H1 (cell line): ENCODE measurements around the gene RUNX1. TPM values are rescaled to one million over a fixed set of nuclear protein-coding genes. Genes with fewer than 3 reads are reported as not detected.

Source experiments
- CTCF ChIA-PET: fragments of 300-600 bp; sonication (Branson Sonifier 250); formaldehyde crosslinking; loops from one replicate; lab custom pipeline; 2021; ENCODE audit not compliant: partially characterized antibody; lab: Charles Lee
- POLR2A ChIA-PET: fragments of 300-600 bp; sonication (Branson Sonifier 250); formaldehyde crosslinking; loops from one replicate; lab custom pipeline; 2021; ENCODE audit warnings: inconsistent platforms; ENCODE audit not compliant: partially characterized antibody; lab: Charles Lee
- DNase-seq, 2 experiments: peaks; one replicate each; pipeline versions ENCODE4 v3.0.0 to v3.0.0-alpha.2; 2010 to 2022; ENCODE audit warnings: low spot score in 2 of 2, low read depth in 1 of 2, mixed read lengths in 1 of 2
- FAIRE-seq: peaks from 2 replicates; lab custom pipeline; 2011; peaks lifted over from hg19 to GRCh38; lab: Jason Lieb, UNC
- H2AFZ ChIP-seq: 2 replicates; pipeline ENCODE4 v1.8.1; 2012; ENCODE audit warnings: low read length, inconsistent platforms
- H2AK5ac ChIP-seq: 2 replicates; pipeline ENCODE4 v1.6.1; 2013; ENCODE audit warnings: low read depth, low read length
- H2BK120ac ChIP-seq: replicated peaks from 2 replicates; pipeline ENCODE3; 2013; ENCODE audit warnings: low read depth, low read length, inconsistent platforms
- H2BK12ac ChIP-seq: 2 replicates; pipeline ENCODE4 v1.6.1; 2013; ENCODE audit warnings: low read depth, low read length
- H2BK15ac ChIP-seq: 2 replicates; pipeline ENCODE4 v1.6.1; 2013; ENCODE audit warnings: low read length
- H2BK20ac ChIP-seq: 2 replicates; pipeline ENCODE4 v1.6.1; 2013; ENCODE audit warnings: low read length
- H2BK5ac ChIP-seq: 2 replicates; pipeline ENCODE4 v1.6.1; 2013; ENCODE audit warnings: low read depth, low read length
- H3K14ac ChIP-seq: 2 replicates; pipeline ENCODE4 v1.6.1; 2013; ENCODE audit warnings: inconsistent platforms; ENCODE audit not compliant: insufficient read length
- H3K18ac ChIP-seq: 2 replicates; pipeline ENCODE4 v1.6.1; 2013; ENCODE audit warnings: low read length; ENCODE audit errors: extremely low read depth
- H3K23ac ChIP-seq: 2 replicates; pipeline ENCODE4 v1.6.1; 2013; ENCODE audit warnings: inconsistent platforms; ENCODE audit not compliant: insufficient read length
- H3K23me2 ChIP-seq: 2 replicates; pipeline ENCODE4 v1.6.1; 2013; ENCODE audit warnings: low read depth, low read length
- H3K27ac ChIP-seq: 2 replicates; pipeline ENCODE4 v1.6.1; 2011; ENCODE audit warnings: low read depth, low read length, inconsistent platforms
- H3K27me3 ChIP-seq, 4 experiments: replicated peaks in 1 of 4; 1 replicate in 1 of 4; 2 replicates in 3 of 4; pipeline versions ENCODE4 v1.6.1 to v1.8.1; 2011 to 2013; ENCODE audit warnings: low read length in 3 of 4, mild to moderate bottlenecking in 3 of 4, inconsistent platforms in 2 of 4, mixed read lengths in 2 of 4, moderate library complexity in 1 of 4; ENCODE audit not compliant: control insufficient read depth in 3 of 4, insufficient read depth in 3 of 4; ENCODE audit errors: extremely low read depth in 1 of 4
- H3K36me3 ChIP-seq, 4 experiments: 2 replicates each; pipeline versions ENCODE4 v1.6.1 to v1.8.1; 2011 to 2013; ENCODE audit warnings: mild to moderate bottlenecking in 4 of 4, low read length in 3 of 4, moderate library complexity in 2 of 4, control low read depth in 1 of 4, inconsistent platforms in 1 of 4; ENCODE audit not compliant: insufficient read depth in 4 of 4, control insufficient read depth in 2 of 4
- H3K4ac ChIP-seq: replicated peaks from 2 replicates; pipeline ENCODE3; 2013; ENCODE audit warnings: low read length, low read depth, mixed read lengths, inconsistent platforms; ENCODE audit not compliant: insufficient read length
- H3K4me1 ChIP-seq, 4 experiments: replicated peaks in 1 of 4; 1 replicate in 1 of 4; 2 replicates in 3 of 4; pipeline versions ENCODE4 v1.6.1 to v1.8.1; 2011 to 2013; ENCODE audit warnings: low read length in 3 of 4, inconsistent platforms in 2 of 4, mixed read lengths in 1 of 4; ENCODE audit not compliant: insufficient read depth in 4 of 4, control insufficient read depth in 3 of 4
- H3K4me2 ChIP-seq, 2 experiments: 2 replicates each; pipeline versions ENCODE4 v1.6.1 to v1.8.1; 2011 to 2013; ENCODE audit warnings: low read depth in 2 of 2, low read length in 2 of 2, control low read depth in 1 of 2, inconsistent platforms in 1 of 2, mild to moderate bottlenecking in 1 of 2; ENCODE audit not compliant: insufficient read depth in 1 of 2
- H3K4me3 ChIP-seq, 4 experiments: fragments of 200-600, 300-600 bp in 1 of 4; sonication (generic), shearing (Covaris generic), sonication (Bioruptor Twin) in 1 of 4; 2 replicates each; pipeline versions ENCODE4 v1.5.1 to v1.8.1; 2011 to 2016; ENCODE audit warnings: low read length in 4 of 4, low read depth in 3 of 4, control low read depth in 2 of 4, inconsistent platforms in 2 of 4, mild to moderate bottlenecking in 2 of 4, mixed read lengths in 1 of 4, moderate library complexity in 1 of 4; ENCODE audit not compliant: insufficient read depth in 2 of 4; ENCODE audit errors: extremely low read depth in 1 of 4
- H3K56ac ChIP-seq: replicated peaks from 2 replicates; pipeline ENCODE3; 2013; ENCODE audit warnings: low read depth, mild to moderate bottlenecking, mixed read lengths, low read length, inconsistent platforms; ENCODE audit not compliant: insufficient read length
- H3K79me1 ChIP-seq: 2 replicates; pipeline ENCODE4 v1.6.1; 2013; ENCODE audit warnings: low read depth, low read length, control low read depth
- H3K79me2 ChIP-seq, 2 experiments: 2 replicates each; pipeline versions ENCODE4 v1.6.1 to v1.8.1; 2012 to 2013; ENCODE audit warnings: low read length in 2 of 2, mild to moderate bottlenecking in 2 of 2, inconsistent platforms in 1 of 2; ENCODE audit not compliant: insufficient read depth in 2 of 2, control insufficient read depth in 1 of 2
- H3K9ac ChIP-seq, 4 experiments: replicated peaks in 1 of 4; 1 replicate in 1 of 4; 2 replicates in 3 of 4; pipeline versions ENCODE4 v1.6.1 to v1.8.1; 2011 to 2013; ENCODE audit warnings: low read depth in 3 of 4, low read length in 3 of 4, control low read depth in 2 of 4, mild to moderate bottlenecking in 2 of 4, moderate library complexity in 2 of 4, inconsistent platforms in 1 of 4; ENCODE audit errors: extremely low read depth in 1 of 4
- H3K9me3 ChIP-seq, 2 experiments: 2 replicates each; pipeline versions ENCODE4 v1.6.1 to v1.8.1; 2012 to 2013; ENCODE audit warnings: mild to moderate bottlenecking in 2 of 2, moderate library complexity in 2 of 2, control low read depth in 1 of 2, inconsistent platforms in 1 of 2, low read depth in 1 of 2, low read length in 1 of 2, mixed read lengths in 1 of 2; ENCODE audit not compliant: insufficient read depth in 2 of 2
- H4K20me1 ChIP-seq, 2 experiments: replicated peaks in 1 of 2; 2 replicates each; pipeline versions ENCODE3 to v1.8.1; 2011 to 2013; ENCODE audit warnings: inconsistent platforms in 2 of 2, low read length in 2 of 2, mild to moderate bottlenecking in 1 of 2; ENCODE audit not compliant: insufficient read depth in 2 of 2, control insufficient read depth in 1 of 2
- H4K5ac ChIP-seq: 2 replicates; pipeline ENCODE4 v1.6.1; 2013; ENCODE audit warnings: low read length, low read depth, mixed read lengths, inconsistent platforms; ENCODE audit not compliant: insufficient read length
- H4K8ac ChIP-seq: 2 replicates; pipeline ENCODE4 v1.8.0; 2013; ENCODE audit warnings: mild to moderate bottlenecking, moderate library complexity, low read length, inconsistent platforms; ENCODE audit not compliant: insufficient read depth; ENCODE audit errors: extremely low read depth
- H4K91ac ChIP-seq: replicated peaks from 2 replicates; pipeline ENCODE3; 2013; ENCODE audit warnings: low read length, mixed read lengths, inconsistent platforms; ENCODE audit not compliant: insufficient read length
- BRCA1 ChIP-seq: IDR thresholded peaks from 2 replicates; pipeline ENCODE4 v1.6.1; 2012; ENCODE audit warnings: low read depth, low read length, improper control_type of control experiment
- JUND ChIP-seq: IDR thresholded peaks from 2 replicates; pipeline ENCODE4 v1.6.1; 2011; ENCODE audit warnings: mild to moderate bottlenecking, improper control_type of control experiment, low read length
- NANOG ChIP-seq: IDR thresholded peaks from 2 replicates; pipeline ENCODE4 v1.6.1; 2011; ENCODE audit warnings: low read length, low read depth, mild to moderate bottlenecking, inconsistent platforms; ENCODE audit not compliant: insufficient read depth, poor library complexity, severe bottlenecking
- POU5F1 ChIP-seq: IDR thresholded peaks from 2 replicates; pipeline ENCODE4 v1.6.1; 2011; ENCODE audit warnings: low read depth, mild to moderate bottlenecking, low read length, moderate library complexity
- SP2 ChIP-seq: IDR thresholded peaks from 2 replicates; pipeline ENCODE4 v1.6.1; 2012; ENCODE audit warnings: mild to moderate bottlenecking, low read length, inconsistent platforms
- TAF7 ChIP-seq: optimal IDR thresholded peaks from 2 replicates; pipeline ENCODE3; 2011; ENCODE audit warnings: low read depth, mild to moderate bottlenecking, inconsistent platforms, low read length, moderate library complexity, borderline replicate concordance
- WGBS, 2 experiments: shearing (Covaris generic) in 1 of 2; methylation state at CpG; one replicate each; pipeline versions ENCODE4 v1.1.6 to v1.1.7; 2013 to 2015; ENCODE audit warnings: low lambda C conversion rate in 2 of 2, mixed read lengths in 2 of 2, inconsistent platforms in 1 of 2, low coverage in 1 of 2, missing lambda C conversion rate in 1 of 2; ENCODE audit not compliant: insufficient replicate concordance in 2 of 2, insufficient coverage in 1 of 2, insufficient read length in 1 of 2; ENCODE audit errors: extremely low coverage in 1 of 2, missing lambda C conversion rate in 1 of 2; 5-methylcytosine and 5-hydroxymethylcytosine counted together
- polyA plus RNA-seq, 7 experiments: library from polyadenylated mRNA; depleted of rRNA in 3 of 7; stranded (reverse) in 5 of 7; unstranded in 2 of 7; fragments of >200 nt in 5 of 7; fragments of 200-250 nt in 2 of 7; gene quantifications; 1 replicate in 5 of 7; 2 replicates in 1 of 7; 4 replicates in 1 of 7; pipeline versions ENCODE4 v1.2.1 to v1.2.3, GENCODE V29; 2011 to 2013; ENCODE audit warnings: missing spikeins in 2 of 7, mixed read lengths in 2 of 7
- total RNA-seq: library from RNA; stranded (reverse); fragmentation: NEBNext Ultra II Directional; extraction: Animal tissue kit (Norgen Biotek cat#: 25700); gene quantifications from 2 replicates; pipeline ENCODE4 v1.2.1, GENCODE V29; 2021

The RUNX1 gene
- total and polyA plus RNA-seq, 2 of the 8 experiments (the other 6 are each of a cell fraction or from before 2014, with no cell fraction given), result 0.20 to 0.60 TPM

DNA sequence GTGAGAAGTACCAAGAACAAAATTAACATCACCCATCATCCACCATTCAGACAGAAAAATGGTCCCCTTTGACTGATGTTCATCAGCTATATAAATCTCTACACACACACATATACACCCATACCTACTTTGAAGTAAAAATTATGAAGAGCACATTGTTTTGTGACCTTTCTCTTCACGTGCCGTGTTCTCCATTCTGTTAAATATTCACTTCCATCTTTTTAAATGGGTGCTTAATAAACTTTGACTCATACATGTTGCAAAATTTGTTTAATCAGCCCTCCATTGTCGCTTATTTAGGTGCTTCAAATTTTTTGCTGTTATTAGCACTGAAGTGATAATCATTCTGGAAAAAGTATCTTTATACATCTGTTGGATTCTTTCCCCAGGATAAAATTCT lies 300.2 kb downstream of the RUNX1 start:
- Histone ChIP-seq H3K9ac (no peak overlapping the region), H3K4me1 (no peaks in the 10 kb centered on the region), H3K27ac (no peak overlapping the region), H3K4me2 (no peak overlapping the region), H4K8ac (no peak overlapping the region), H2AFZ (no peak overlapping the region), H3K4me3 (no peak overlapping the region), H2BK15ac (no peak overlapping the region), H3K9me3 (no peaks in the 10 kb centered on the region), H3K79me2 (no peaks in the 10 kb centered on the region), H2BK12ac (no peak overlapping the region), H4K20me1 (no peaks in the 10 kb centered on the region), H3K36me3 (no peaks in the 10 kb centered on the region), H3K23me2 (no peaks in the 10 kb centered on the region; the same call in 1 of the 2 replicates), H2BK5ac (no peak overlapping the region), H2AK5ac (no peak overlapping the region), H3K23ac (no peak overlapping the region), H3K14ac (no peak overlapping the region), H3K4ac (no peak overlapping the region), H2BK20ac (no peak overlapping the region), H3K79me1 (no peaks in the 10 kb centered on the region), H3K18ac (no peak overlapping the region), H2BK120ac (no peak overlapping the region), H4K91ac (no peak overlapping the region), H3K27me3 (no peaks in the 10 kb centered on the region), H4K5ac (no peak overlapping the region), H3K56ac (no peak overlapping the region)
- CTCF ChIA-PET, result no interaction called here
- no peak for FAIRE-seq
- POLR2A ChIA-PET, result no interaction called here
- DNase-seq, result no peak
- 97% methylated on average over 3 of the region's 3 CpGs; no CpG with 5 or more reads in 1 of the 2 experiments for WGBS, 2 experiments
- TF ChIP-seq JUND (no peak), TAF7 (no peak), SP2 (no peak), POU5F1 (no peak), BRCA1 (no peak), NANOG (no peak)
